ENCODE measurements around the gene DNHD1. TPM values are rescaled to one million over a fixed set of nuclear protein-coding genes. Genes with fewer than 3 reads are reported as not detected.

The DNHD1 gene
- total and polyA plus RNA-seq, 9 of the 15 experiments (the other 6 are each of a cell fraction or from before 2014, with no cell fraction given), result 0.82 to 9.7 (median 3.8) TPM

DNA sequence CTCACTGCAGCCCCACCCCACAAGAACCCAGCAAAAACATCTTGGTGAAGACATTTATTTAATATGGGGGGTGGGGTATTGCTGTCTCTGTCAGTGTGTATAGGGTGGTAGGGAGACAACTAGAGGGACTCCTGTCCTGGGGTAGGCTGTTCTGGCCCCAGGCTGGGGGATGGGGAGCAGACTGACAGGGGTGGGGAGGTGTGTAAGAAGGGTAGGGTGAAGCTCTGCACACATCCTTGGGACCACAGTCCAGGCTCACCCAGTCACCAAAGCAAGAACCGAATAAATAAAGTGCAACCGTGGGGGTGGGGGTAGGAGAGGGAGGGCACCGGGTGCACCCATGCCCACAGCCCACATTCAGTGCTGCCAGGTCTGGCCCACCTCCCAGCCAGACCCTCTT lies 48.5 kb upstream of the DNHD1 start:
- Histone ChIP-seq H3K79me2 (ENCODE audit: control insufficient read depth, insufficient read depth, low read length) (no peaks in the 10 kb centered on the region), H2AFZ (ENCODE audit: low read depth, low read length) (no peak overlapping the region), H3K9me1 (ENCODE audit: control insufficient read depth, insufficient read depth, low read length) (no peaks in the 10 kb centered on the region), H3K4me2 (ENCODE audit: insufficient read depth, low read length) (no peak overlapping the region), H3K9me3 (replicated peaks; ENCODE audit: control insufficient read depth, insufficient read depth, low read depth, low read length) (no peaks in the 10 kb centered on the region), H3K9ac (ENCODE audit: insufficient read depth in 1 of 2, low read depth in 2 of 2, low read length in 2 of 2) (no peak overlapping the region), H3K27me3 (ENCODE audit: control insufficient read depth in 2 of 2, insufficient read depth in 2 of 2, low read length in 2 of 2) (0 out of 5 replicates have a peak, but pooled peaks cover 0 to 2% of the 10 kb centered on the region in 2 experiments), H4K20me1 (replicated peaks; ENCODE audit: control insufficient read depth, insufficient read depth, low read length) (no peaks in the 10 kb centered on the region; the same call in 1 of the 2 replicates), H3K36me3 (ENCODE audit: control insufficient read depth, insufficient read depth, low read length) (no peaks in the 10 kb centered on the region; the same call in 2 of the 3 replicates), H3K27ac (ENCODE audit: extremely low read depth, low read depth, low read length) (no peak overlapping the region), H3K4me1 (replicated peaks in 1 of 2; ENCODE audit: control insufficient read depth in 2 of 2, insufficient read depth in 2 of 2, low read length in 2 of 2) (no peaks in the 10 kb centered on the region), H3K4me3 (no peak overlapping the region)
- BruUV-seq (replicated peaks), result no TSS peak
- DNase-seq (ENCODE audit: extremely low read depth in 1 of 4, low spot score in 3 of 4) (no peak), ATAC-seq (no peak), FAIRE-seq (no peak)
- in situ Hi-C loops (cut with MboI), result no loop called here
- CTCF ChIA-PET (ENCODE audit: low intra/inter-chr PET ratio), result no interaction called here
- 0% methylated on average over 3 of the region's 3 CpGs for whole genome bisulfite sequencing (ENCODE audit: insufficient coverage, low coverage, missing lambda C conversion rate)
- POLR2A ChIA-PET, result interaction anchor here (0.6 to 1.5 kb wide), 6 partner anchors 11 to 213 kb away, joined by 3 to 7 read pairs (median 4); no protein-coding TSS in a partner anchor
- intact Hi-C loops (cut with micrococcal nuclease), result no loop called here
- TF ChIP-seq SIN3A (IDR thresholded peaks at IDR 0.05; ENCODE audit: borderline replicate concordance in 2 of 2, control insufficient read depth in 1 of 2, low read depth in 2 of 2, low read length in 2 of 2), result no peak
- TF ChIP-seq SMAD3 (CRISPR knock-in tag; conservative IDR thresholded peaks at IDR 0.05), result no peak
- TF ChIP-seq FOXA3 (CRISPR knock-in tag; conservative IDR thresholded peaks at IDR 0.05 in 1 of 2, IDR thresholded peaks at IDR 0.05 in 1 of 2), result no peak
- no peak for TF ChIP-seq ZNF121 (CRISPR knock-in tag; conservative IDR thresholded peaks at IDR 0.05)
- TF ChIP-seq, protein P1, sequence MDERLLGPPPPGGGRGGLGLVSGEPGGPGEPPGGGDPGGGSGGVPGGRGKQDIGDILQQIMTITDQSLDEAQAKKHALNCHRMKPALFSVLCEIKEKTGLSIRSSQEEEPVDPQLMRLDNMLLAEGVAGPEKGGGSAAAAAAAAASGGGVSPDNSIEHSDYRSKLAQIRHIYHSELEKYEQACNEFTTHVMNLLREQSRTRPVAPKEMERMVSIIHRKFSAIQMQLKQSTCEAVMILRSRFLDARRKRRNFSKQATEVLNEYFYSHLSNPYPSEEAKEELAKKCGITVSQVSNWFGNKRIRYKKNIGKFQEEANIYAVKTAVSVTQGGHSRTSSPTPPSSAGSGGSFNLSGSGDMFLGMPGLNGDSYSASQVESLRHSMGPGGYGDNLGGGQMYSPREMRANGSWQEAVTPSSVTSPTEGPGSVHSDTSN (CRISPR knock-in tag; IDR thresholded peaks at IDR 0.05; ENCODE audit: low read depth), result no peak
- TF ChIP-seq, protein P1 (tag; conservative IDR thresholded peaks at IDR 0.05; ENCODE audit: low read depth), result no peak
- no peak for TF ChIP-seq ADNP (tag; IDR thresholded peaks at IDR 0.05)
- no peak for TF ChIP-seq MCM7 (IDR thresholded peaks at IDR 0.05)
- TF ChIP-seq, protein P2, sequence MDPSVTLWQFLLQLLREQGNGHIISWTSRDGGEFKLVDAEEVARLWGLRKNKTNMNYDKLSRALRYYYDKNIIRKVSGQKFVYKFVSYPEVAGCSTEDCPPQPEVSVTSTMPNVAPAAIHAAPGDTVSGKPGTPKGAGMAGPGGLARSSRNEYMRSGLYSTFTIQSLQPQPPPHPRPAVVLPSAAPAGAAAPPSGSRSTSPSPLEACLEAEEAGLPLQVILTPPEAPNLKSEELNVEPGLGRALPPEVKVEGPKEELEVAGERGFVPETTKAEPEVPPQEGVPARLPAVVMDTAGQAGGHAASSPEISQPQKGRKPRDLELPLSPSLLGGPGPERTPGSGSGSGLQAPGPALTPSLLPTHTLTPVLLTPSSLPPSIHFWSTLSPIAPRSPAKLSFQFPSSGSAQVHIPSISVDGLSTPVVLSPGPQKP (CRISPR knock-in tag; IDR thresholded peaks at IDR 0.05), result no peak
- TF ChIP-seq, protein P3, sequence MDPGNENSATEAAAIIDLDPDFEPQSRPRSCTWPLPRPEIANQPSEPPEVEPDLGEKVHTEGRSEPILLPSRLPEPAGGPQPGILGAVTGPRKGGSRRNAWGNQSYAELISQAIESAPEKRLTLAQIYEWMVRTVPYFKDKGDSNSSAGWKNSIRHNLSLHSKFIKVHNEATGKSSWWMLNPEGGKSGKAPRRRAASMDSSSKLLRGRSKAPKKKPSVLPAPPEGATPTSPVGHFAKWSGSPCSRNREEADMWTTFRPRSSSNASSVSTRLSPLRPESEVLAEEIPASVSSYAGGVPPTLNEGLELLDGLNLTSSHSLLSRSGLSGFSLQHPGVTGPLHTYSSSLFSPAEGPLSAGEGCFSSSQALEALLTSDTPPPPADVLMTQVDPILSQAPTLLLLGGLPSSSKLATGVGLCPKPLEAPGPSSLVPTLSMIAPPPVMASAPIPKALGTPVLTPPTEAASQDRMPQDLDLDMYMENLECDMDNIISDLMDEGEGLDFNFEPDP (CRISPR knock-in tag; IDR thresholded peaks at IDR 0.05), result no peak
- no peak for TF ChIP-seq XRCC3 (IDR thresholded peaks at IDR 0.05)
- TF ChIP-seq ZNF165 (CRISPR knock-in tag; IDR thresholded peaks at IDR 0.05; ENCODE audit: borderline replicate concordance), result no peak
- no peak for TF ChIP-seq RAD51 (IDR thresholded peaks at IDR 0.05; ENCODE audit: borderline replicate concordance, low read depth)
- no peak for TF ChIP-seq SAFB2 (IDR thresholded peaks at IDR 0.05; ENCODE audit: borderline replicate concordance, low read depth, low read length, severe bottlenecking)
- no peak for TF ChIP-seq TOE1 (IDR thresholded peaks at IDR 0.05; ENCODE audit: borderline replicate concordance)
- no peak for TF ChIP-seq TOE1 (CRISPR knock-in tag; IDR thresholded peaks at IDR 0.05; ENCODE audit: borderline replicate concordance, low read depth)
